Midbrain (tissue), 1 donor: ENCODE results near the gene SLC25A23.
"Not testable (repeated sequence)": the region's sequence is repeated elsewhere in the genome, so short reads cannot be mapped to it uniquely, and the experiment has no call there.

Experiments used
- DNase-seq: peaks from one replicate; lab custom pipeline; 2025; lab: John Stamatoyannopoulos, UW

Gene SLC25A23

GRCh38 chr19:6459262-6460098 is at the start of gene SLC25A23:
Gene SLC25A23 (minus strand): TSS chr19:6459792. CDS start chr19:6459628, 164 bp downstream.
- DNase-seq: peak; percentile 73

- not testable (repeated sequence) for DNase-seq
Observed at GRCh38 chr19:6508028-6508771, 48.6 kb upstream of the SLC25A23 start.

DNA sequence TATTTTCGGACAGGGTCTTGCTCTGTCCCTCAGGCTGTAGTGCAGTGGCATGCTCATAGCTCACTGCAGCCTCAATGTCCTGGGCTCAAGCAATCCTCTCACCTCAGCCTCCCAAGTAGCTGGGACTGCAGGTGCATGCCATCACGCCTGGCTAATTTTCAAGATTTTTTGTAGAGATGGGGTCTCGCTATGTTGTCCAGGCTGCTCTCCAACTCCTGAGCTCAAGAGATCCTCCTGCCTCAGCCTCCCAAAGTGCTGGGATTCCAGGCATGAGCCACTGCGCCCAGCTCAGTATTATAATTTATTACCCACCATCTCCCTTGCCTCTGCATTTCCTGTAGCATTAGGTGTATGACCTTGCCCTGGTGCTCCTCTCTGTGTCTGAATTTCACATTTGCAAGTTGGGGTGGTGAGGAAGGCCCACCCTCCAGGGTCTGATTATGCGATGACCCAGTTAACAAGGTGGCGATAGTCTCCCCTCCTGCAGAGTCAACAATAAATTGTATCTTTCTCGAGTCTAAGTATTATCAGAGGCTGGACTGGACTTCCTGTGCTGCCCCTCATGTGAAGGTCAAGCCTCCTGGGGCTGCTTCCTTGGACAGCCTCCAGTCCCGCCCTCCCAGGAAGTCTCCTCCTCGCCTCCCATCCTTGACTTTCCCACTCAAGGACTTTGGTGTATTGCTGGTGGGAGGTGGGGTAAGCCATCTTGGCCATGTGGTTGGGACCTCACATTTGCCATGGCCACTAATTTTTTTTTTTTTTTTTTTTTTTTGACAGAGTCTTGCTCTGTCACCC is 44.0 kb upstream of the SLC25A23 start:
- no peak for DNase-seq

DNA sequence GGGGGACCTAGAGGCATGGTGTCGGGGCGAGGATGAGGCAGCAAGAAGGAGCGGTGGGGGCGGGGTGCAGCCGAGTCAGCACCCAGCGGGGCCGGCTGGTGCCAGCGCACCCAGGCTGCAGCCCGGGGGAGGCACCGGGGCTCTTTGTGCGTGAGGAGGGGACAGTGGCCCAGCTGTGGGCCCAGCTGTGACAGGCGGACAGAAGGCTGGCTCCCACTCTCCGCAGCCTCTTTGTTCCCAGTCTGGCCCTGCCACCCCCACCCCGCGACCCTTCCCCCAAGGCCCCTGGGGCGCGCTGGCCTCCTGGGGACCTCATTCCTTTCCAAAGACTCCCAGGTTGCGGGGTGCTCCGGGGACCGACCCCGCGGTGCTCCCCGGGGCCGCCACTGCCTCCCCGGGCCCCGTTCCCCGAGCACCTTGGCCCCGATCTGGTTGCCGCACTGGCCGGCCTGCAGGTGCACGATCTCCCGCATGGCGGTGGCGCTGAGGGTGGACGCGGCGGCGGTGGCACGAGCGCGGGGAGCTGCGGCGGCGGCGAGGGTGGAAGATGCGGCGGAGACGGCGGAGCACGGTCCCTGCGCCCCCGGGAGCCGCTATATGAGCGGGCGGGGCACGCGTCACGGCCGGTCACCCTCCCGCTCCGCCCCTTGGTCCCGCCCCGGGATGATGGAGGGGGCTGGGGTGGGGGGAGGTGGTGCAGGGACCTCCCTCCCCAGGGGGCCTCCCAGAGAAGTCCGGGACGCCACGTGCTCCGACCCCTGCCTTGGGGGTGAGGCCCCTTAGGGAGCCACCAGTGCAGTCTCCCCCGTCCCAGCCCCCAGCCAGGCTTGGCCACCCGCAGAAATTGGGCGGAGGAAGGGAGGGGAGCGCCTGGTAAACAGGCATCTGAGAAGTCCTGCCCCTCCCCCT is 42.4 kb upstream of the SLC25A23 start, which contains the start of gene TUBB4A:
TSS of gene TUBB4A (minus strand) at position 570 of the 909 bp plus-strand sequence. CDS start at position 473, 97 bp downstream.
- DNase-seq: peak; percentile 89

DNA sequence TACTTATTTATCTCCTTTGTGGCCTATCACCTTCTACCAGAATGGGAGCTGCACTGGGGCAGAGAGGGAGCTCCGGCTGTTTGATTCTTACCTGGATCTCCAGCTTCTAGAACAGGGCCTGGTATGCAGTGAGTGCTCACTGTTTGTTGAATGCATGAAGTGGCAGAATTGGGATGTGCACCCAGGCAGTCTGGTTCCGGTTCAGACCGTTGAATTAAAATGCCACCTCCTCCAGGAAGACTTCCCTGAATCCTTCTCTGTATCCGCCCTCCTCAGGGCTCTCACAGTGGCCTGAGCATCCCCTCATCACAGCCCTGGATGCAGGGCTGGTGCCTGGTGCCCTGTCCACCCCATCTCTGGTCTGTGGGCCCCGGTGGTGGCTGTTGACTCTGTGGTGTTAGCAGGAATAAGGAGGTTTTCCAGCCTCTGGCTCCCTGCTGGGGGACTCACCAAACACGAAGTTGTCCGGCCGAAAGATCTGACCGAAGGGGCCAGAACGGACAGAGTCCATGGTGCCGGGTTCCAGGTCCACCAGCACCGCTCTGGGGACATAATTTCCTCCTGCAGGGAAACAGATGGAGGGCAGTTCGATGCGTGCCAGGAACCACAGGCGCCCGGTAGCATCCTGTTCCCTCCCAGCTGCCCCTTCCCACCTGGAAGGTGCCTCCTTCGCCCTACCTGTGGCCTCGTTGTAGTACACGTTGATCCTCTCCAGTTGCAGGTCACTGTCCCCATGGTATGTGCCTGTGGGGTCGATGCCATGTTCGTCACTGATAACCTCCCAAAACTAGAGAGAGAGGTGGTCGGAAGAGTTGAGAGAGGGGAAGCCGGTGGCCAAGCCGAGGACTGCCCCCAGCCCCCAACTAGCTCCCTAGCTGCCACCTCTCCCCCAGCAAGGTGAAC is 41.5 kb upstream of the SLC25A23 start:
- DNase-seq: no peak

GRCh38 chr19:6499052-6499790 is 39.6 kb upstream of the SLC25A23 start:
- DNase-seq: no peak

DNA sequence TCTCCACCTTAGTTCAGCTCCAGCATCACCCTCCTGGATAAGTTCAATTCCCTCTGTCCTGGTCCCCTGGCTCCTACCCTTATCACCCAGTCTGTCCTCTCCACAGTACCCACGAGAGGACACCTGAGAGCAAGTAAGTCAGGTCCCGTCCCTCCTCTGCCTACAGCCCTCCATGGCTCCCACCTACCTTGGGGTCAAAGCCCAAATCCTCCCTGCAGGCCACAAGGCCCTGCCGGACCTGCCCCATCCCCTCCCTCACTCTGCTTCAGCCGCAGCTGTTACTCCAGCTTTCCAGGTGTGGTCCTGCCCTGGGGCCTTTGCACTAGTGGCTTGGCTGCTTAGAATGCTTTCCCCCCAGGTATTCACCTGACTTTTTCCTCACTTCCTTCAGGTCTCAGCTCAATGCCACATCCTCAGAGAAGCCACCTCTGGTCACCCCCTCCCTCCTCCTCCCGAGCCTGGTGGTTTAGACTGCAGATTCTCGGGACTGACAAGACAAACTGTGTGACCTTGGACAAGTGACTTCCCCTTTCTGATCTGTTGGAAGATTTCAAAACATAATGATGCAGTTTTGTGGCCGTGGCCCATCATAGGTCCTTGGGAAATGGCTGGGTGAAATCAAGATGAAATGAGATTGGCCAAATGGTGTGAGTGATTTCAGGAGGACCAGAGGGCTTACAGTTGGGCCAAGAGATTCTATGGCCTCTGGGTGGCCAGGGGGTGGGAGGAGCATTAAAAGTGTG is 38.9 kb upstream of the SLC25A23 start:
- DNase-seq: no peak

DNA sequence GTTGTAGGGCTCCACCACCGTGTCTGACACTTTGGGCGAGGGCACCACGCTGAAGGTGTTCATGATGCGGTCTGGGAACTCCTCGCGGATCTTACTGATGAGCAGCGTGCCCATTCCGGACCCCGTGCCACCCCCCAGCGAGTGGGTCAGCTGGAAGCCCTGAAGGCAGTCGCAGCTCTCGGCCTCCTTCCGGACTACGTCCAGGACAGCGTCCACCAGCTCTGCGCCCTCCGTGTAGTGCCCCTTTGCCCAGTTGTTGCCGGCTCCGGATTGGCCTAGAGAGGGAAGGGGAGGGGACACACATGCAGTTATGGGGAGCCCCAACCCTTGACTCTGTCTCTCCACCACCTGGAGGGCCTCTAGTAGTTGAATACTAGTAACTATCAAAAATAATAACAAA is 36.4 kb upstream of the SLC25A23 start:
- no peak for DNase-seq

- DNase-seq: no peak
Observed at GRCh38 chr19:6494438-6495036, 34.9 kb upstream of the SLC25A23 start.

DNA sequence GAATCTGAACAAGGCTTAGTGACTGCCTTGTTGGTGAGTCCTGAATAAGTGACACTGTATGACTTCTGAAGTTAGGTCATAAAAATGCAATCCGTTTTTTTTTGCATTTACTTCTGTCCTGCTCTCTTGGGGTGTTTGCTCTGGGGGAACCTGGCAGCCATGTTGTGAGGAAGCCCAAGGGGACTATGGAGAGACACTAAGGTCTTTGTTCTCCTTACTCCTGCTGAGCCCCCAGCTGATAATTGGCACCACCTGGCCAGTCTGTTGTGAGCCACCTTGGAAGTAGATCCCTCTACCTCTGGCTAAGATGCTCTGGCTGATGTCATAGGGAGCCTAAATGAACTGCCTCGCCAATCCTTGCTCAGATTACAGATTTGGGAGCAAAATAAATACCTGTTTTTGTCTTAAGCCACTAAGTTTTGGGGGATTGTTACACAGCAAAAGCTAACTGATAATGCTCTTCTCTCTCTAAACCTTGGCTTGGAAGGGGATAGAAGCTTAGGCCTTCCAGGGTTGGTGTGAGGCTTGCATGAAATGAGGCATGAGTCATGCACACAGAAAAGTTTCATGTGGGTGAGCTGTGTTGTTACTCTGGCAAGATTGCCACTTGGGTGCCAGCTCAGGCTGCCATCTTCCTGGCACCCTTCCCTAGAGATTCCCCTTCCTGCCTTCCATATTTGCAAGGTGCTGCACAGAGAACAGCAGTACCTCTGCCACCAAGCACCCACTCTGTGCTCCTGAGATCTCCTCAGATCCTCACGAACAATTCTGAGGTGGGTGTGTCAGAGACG is 32.4 kb upstream of the SLC25A23 start:
- no peak for DNase-seq

DNA sequence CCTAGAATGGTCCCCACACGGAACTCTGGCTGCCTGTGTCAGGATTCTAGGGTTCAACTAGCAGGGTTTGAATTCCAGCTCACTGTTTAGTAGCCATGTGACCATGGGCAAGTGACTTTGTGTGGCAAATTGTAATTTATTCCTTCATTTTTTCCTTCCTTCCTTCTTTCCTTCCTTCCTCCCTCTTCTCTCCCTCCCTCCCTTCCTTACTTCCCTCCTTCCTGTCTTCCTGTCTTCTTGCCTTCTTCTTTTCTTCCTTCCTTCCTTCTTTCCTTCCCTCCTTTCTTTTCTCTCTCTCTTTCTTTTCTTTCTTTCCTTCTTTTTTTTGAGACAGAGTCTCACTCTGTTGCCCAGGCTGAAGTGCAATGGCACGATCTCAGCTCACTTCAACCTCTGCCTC is 30.5 kb upstream of the SLC25A23 start:
- DNase-seq: no peak

DNA sequence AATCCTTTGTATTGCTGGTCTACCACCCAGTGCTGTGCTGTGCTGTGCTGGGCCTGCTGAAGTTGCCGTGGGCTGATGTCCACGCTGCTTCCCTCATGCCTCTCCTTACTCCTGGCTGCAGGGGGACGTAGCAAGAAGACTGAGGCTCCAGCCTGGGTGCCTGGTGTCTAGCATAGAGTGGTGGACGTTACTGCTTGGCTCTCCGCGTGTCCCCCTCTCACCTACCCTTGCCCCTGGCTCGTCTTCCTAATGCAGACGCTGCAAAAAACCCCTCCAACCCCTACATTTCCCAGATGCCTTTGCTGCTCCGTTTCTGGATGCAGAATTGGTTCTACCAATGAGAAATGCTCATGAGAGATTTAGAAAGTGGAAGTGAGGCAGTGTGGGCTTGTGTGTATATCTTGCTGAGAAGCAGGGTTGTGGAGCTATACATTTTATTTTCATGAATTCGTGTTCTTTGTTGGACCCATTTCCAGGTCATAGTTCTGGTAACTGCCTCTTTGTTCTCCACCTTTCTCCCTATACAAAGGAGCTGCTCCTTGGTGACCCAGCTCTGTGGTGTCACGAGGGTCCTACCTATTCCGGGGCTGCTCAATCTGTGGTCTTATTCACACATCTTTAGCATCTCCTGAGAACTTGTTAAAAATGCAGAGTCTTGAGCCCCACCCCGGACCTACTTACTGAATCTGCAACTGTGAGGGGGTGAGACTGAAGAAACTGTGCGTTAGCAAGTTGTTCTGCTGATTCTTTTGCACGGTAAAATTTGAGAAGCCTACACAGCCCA is 29.9 kb upstream of the SLC25A23 start:
- DNase-seq: no peak

DNA sequence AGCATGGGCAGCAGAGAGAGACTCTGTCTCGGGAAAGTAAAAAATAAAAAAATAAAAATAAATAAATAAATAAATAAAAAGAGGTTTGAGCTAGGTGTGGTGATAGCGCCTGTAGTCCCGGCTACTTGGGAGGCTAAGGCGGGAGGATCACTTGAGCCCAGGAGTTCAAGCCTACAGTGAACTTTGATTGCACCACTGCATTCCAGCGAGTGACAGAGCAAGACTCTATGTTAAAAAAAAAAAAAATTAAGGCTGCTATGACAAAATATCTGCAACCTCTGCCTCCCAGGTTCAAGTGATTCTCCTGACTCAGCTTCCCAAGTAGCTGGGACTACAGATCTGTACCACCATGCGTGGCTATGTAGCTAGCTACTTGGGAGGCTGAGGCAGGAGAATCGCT is 25.2 kb upstream of the SLC25A23 start:
- DNase-seq: no peak

GRCh38 chr19:6484230-6484629 is 24.6 kb upstream of the SLC25A23 start:
- DNase-seq: no peak

- no peak for DNase-seq
Observed at GRCh38 chr19:6483235-6483634, 23.6 kb upstream of the SLC25A23 start.

GRCh38 chr19:6482343-6482686 is 22.7 kb upstream of the SLC25A23 start:
- no peak for DNase-seq
